HG03558 (cell line): ENCODE results near the gene CREB1.

Experiments
- ATAC-seq: cut with Tn5 transposase; IDR thresholded peaks from one replicate; pipeline ENCODE4 v1.9.1; 2021; ENCODE audit warnings: moderate number of reproducible peaks; ENCODE audit not compliant: unreplicated experiment; ENCODE audit errors: extremely low read depth

CREB1 gene

DNA sequence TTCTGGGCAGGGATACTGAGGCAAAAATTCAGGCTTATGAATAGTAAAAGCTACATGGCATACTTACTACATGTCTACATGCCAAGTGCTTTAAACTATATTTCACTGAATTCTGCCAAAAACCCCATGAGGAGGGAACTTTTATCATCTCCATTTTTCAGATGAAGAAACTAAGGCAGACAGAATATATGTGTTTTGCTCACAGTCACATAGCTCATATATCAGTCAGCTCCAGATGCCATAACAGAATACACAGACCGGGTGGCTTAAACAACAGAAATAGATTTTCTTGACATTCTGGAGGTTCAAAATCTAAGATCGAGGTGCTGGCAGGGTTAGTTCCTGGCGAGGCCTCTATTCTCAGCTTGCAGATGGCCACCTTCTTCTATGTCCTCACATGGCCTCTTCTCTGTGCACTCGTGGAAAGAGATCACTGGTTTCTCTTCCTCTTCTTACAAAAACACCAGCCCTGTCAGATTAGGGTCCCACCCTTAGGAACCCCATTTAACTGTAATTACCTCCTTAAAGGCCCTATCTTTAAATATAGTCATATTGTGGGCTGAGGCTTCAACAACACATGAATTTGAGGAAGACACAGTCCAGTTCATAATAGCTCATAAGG is 27.1 kb upstream of the CREB1 start:
- ATAC-seq = no peak

DNA sequence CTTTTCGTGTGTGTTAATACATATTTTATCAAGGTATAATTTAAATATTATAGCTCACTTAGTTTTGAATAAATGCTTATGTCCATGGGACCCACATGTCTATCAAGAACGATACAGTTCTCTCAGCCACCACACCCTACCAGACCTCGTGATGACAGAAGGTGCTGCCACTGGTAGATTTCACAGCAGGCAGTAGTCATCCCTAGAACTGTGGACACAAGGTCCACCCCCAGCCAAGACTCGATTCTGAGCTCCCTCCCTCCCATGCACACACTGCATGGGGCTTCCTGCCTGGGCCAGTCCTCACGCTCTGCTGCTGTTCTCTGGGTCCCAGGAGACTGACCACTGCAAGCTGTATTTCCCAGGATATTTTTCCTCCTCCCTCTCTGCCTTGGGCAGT is 26.5 kb upstream of the CREB1 start:
- peak; percentile 53 for ATAC-seq

DNA sequence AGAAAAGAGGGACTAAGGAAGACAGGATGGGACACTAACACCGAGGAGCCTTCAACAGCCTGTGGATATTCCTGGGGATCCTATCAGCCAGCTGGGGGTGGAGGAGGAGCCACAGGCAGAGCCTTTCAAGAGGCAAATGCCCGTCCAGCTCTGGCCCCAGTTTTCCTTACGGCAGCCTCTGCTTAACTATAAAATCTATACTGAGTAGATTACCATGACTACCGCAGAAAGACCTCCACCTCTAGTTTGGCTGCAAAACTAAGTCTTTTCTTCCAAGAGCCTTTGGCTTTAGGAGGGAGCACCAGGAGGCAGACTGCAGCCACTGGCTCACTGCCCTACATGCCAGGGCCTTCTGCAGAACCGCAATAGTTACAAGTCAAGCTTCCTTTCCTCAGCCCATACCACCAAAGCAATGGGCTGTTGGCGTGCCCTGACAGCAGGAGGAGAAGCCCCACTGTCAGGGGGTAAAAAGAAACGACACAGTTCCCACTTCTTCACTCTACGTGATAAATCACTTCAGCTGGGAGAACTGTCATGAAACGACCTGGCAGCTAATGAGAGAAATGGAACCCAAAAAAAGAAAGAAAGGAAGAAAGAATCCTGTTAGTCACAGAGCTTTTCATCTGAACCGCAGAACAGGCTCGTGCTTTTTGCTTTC is 25.1 kb upstream of the CREB1 start:
- no peak for ATAC-seq

DNA sequence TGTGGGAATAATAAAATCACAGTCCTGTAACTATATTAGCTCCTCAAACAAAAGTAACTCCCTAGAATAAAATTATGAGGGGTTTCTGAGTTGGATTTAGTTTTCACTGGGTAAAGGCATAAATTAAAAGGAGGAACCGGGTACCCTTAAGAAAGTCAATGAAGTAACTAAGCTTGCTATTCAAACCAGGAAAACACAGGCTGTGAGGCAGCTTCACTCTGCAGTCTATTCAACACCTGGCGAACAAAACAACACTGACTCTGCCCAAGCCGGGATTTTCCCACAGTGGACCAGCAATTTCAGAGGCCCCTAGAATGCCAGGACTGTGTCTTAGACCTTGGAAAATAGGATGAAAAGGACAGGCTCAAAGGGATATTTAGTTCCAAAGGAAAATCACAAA is 24.6 kb upstream of the CREB1 start:
- ATAC-seq = no peak

DNA sequence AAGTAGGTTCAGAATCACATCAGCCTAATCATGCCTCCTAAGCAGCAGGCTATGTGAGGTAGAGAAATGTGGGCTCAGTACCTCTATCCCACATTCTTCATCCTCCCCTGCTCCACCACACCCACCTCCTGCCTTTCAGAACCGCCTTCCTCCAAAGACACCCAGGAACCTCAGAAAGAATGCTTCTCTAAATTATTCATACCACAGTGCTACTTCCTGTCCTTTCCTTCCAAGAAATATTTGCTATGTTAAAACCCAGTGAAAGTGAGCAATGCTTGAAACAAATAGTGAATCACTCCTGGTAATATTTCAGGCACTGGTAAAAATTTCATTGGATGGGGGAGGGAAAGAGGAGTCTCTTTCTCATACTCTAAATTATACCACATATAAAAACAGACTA is 24.0 kb upstream of the CREB1 start:
- no peak for ATAC-seq

DNA sequence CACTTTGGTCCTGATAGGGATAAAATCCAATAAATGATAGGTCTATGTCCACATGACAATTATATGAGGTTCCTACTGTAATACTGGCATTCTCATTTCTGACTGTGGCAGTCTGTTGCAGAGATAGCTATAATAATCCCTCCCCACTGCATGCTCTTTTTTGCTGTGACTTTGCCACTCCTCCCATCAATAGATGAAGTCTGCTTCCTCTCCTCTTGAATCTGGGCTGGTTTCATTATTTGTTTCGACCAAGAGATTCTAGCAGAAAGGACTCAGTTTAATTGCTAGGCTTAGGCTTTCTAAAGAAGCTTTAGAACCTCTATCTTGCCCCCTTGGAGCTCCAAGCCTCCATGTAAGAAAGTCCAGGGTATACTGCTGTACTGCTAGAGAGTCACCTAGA is 23.3 kb upstream of the CREB1 start:
- ATAC-seq = no peak

DNA sequence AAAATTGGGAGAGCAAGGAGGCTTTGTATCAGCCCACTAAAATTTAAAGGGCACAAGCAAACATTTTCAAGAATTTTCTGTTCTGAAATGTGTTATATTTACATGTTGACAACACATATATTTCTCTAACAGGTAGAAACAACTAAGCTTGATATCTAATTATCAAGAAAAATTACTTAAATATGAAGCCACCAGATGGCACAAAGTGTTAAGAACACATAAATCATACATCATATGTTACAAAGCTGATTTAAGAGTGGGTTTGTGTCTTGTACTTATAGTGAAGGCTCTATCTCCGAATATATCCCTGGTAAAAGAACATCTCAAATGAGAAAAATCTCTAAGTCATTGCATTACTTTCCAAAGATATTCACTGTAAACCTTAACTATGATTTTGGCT is 19.6 kb upstream of the CREB1 start:
- no peak for ATAC-seq

DNA sequence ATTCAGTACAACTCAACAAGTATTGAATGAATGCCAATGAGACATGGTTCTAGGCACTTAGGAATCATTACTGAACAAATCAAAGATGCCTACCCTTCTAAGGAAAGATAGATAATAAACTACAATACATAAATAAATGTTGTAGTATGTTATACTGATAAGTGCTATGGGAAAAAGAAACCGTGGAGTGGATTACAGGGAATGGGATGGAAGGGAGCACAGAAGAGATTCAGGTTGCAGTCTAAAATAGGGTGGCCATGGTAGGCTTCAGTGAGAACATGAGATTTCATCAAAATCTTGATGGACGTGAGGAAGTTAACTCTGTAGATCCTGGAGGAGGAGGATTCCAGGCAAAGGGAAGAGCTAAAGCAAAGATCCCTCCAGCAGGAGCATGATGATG is 17.9 kb upstream of the CREB1 start:
- ATAC-seq = no peak

DNA sequence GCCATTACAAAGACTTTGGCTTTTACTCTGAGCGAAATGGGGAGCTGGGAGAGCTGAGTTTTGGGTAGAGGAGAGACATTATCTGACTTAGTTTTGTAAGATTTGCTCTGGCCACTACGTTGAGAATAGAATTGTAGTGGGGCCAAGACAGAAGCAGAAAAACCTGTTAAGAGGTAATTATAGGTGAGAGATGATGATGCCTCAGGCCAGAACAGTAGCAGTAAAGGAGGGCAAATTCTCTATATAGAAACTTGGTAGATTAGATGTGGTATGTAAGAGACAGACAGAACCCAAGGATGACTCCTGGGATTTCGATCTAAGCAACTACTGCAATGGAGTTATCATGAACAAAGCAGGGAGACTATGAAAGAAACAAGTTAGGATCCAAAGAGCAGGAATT is 17.4 kb upstream of the CREB1 start:
- ATAC-seq = no peak

DNA sequence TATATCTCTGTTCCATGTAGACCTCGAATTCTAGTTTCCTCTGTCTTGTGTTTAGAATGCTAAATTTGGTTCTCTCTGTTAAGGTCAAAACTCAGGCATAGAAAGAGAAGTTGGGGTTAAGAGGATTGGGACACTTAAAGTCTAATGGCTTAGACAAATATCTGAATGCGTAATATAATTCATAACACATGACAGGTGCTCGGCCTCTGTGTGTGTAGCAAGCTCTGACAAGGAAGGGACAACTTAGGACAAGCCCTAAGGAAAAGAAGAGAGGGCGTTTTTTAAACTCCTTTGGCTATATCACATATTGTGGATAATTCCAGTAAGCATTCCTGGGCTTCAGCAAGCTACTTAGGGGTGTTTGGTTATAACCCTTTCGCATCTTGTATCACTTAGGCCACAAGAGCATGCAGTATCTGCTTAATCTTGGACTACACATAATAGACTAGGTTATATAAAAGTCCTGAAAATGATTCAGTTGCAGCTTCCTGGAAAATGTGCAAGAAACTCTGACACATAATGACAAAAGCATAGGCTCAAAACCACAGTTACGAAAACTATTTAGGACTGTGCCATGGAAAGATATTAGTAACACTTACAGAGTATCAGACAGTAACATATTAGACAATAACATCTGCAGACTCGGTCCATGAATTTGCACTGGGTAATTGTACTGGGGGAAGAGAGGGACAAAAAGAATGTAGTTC is 16.1 kb upstream of the CREB1 start:
- ATAC-seq = no peak

DNA sequence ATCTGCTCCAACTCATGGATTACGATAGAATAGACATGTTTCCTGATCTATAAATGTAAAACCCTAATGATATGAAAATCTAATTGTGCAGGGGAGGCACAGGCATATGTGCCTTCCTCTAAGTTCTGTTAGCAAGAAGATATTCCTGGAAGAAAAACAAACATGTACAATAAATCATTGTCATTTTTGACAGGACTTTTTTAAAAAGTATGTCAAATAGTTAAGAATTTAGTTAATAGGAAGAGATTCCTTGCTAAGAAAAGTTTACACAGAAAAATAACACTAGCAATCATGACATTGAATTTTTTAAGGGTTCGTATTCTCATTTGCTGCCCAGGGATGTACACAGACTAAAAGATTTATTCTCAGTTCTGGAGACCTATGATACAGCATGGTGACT is 15.3 kb upstream of the CREB1 start:
- ATAC-seq = no peak

DNA sequence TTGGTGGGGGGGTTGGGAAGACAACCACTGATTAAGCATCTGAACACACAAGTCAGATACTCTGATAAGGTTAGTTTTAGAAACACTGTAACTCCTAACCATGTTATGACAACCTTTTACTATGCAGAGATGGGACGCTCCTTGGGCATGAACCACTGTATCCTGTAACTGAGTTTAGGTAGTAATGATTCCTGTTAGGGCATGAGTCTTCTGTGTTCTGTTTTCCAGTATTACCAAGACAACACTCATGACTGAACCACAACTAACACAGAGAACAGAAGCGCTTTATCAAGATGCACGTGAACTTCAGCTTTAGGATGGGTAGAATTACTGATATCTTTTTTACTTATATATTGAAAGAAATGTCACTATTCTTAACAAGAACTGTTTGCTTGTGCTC is 14.1 kb upstream of the CREB1 start:
- ATAC-seq = no peak

DNA sequence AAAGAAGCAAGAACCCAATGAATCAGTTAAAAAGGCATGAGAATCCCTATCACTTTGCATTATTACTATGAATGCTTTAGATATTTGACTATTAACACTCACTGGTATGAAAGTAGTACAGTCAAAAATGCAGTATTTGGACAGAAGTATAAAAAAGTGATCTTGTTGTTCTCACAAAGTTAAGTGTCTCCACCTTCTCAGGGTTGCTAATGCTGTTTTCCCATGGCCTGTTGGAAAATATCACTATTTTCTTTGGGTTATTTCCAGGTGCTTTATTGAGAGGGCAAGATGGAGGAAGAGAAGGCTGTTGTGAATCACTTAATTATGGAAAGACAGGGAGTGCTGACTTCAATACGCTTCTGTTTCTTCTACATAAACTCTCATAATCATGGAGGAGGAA is 13.6 kb upstream of the CREB1 start:
- ATAC-seq = no peak

DNA sequence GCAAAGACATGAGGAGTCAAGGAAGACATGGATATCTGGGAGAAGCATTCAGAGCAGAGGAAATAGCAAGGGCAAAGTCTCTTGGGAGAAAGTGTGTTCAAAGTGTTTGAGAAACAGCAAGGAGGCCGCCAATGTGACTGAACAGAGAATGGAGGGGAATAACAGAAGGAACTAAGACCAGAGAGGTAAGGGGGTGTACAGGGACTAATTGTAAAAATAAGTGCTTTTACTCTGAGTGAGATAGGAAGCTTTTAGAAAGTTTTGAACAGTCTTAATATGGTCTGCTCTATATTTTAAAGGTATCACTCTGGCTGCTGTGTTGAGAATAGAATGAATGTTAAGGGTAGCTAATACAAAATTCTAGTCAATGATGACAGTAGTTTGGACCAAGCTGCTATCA is 6.8 kb upstream of the CREB1 start:
- no peak for ATAC-seq

DNA sequence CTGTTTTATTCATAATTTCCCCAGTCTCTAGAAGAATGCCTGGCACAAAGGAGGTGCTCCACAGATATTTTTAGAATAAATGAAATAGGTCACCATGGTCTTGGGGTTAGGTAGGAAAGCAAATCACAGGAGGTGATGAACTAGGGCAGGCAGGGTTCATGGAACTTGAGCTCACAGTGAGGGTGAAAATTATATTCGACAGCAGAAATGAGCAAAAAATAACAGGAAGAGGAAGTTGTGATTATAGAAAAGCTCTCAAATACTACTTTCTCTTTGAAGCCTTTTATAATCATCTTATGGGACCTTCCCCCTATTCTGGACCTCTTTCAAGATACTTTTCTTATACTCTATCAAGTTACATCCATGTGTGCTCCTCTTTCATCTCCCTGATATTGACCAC is 4.5 kb upstream of the CREB1 start:
- no peak for ATAC-seq

DNA sequence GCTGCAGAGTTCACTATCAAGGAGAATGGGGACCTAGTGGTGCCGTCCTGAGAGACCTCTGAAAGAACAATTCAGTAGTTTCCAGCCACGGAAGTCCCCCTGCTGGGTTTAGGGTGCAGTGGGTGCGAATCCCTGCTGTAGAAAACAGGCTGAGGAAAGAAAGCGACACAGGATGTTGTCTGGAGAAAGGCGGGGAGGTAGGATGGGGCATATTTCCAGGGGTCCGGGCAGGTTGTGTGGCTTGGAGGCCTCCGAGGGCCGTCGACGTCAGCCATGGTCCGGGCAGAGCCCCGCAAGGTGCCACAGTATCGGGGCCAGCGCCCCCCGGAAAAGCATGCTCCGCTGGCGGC is 807 bp upstream of the CREB1 start:
- ATAC-seq = no peak

DNA sequence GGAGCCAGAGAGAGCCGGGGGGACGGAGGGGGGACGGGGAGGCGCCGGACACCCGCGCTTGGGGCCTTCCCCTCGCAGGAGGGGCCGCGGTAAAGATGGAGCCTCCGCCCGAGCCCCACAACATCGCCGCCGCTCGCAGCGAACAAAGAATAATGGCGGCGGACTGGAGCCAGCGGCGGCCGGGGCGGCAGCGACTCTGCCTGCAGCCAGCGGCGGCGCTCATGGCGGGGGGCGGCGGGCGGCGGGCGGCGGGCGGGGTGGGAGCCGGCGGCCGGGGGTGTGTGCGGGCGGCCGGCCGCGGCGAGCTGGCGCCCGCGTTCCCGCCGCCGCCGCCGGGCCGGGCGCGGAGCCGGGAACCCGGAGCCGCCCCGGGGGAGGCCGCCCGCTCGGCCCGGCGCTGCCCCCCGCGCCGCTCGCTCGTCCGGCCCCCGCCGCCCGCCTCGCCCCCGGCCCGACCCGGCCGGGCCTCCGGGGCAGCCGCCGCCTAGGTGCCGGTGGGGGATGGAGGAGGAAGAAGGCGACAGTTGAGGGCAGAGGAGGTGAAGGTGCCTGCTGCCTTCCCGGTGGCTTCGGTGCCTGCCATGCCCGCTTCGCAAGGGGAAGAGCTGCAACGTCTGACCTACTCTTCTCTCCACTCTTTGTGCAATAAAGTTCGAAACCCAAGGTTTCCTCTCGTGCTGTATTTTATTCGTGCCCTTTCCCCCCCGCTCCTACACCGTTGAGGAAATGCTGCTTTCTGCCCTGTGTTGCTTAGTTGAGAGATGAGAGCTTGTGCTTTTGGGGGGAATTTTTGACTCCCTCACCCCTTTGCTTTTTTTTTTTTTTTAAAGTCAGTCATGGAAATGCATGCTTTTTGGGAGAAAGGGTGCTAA is 634 bp downstream of the CREB1 start:
- ATAC-seq = no peak

DNA sequence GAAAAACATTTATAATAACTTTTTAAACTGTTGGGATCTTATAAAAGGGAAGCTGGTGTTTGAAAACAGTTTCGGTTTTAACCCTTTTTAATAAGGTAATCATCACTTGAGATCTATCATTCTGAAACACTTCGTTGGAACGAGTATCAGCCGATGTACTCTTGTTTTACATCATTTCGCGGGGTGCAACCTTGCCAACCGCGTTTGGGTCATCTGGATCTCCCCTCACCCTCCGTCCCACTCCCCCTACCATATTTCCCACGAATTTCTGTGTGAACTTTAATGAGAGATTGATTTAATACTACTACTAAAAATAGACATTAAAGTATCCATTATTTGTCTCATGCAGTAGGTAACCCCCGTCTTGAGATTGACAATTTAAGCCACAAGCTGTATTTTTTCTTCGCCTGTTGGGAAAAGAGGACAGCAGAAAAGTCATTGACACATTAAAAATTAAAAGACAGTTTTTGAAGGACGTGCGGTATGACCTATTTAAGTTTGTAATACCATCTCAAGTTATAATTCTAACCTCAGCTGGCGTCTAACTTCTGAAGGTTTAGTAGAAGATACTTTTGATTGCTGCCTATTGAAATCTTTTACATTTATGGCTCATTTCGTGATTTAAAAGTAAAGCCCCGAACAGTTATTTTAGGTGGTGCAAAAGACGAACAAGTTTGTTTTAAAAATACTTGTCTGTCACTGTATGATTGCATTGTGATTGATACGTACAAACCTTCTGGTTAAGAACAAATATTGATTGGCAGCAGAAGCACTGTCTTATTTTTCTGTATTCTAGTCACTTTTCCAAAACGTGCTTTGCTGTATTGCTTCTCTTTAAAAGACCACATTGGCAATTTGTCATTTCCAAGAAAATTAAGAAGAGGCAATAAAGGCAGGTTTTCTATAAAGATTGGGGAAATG is 1.5 kb downstream of the CREB1 start:
- ATAC-seq = no peak

DNA sequence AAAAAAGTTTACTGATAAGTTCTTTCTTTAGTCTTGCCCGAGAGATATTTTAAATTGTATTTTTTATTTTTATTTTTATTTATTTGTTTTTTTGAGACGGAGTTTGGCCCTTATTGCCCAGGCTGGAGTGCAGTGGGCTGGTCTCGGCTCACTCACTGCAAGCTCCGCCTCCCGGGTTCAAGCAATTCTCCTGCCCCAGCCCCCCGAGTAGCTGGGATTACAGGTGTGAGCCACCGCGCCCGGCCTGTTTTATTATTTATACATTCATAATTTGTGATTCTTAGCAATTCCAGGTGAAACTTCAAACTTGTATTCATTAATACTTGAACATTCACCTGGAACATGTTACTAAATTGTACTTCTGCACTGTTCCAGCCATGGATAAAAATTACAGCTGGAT is 2.9 kb downstream of the CREB1 start:
- no peak for ATAC-seq

DNA sequence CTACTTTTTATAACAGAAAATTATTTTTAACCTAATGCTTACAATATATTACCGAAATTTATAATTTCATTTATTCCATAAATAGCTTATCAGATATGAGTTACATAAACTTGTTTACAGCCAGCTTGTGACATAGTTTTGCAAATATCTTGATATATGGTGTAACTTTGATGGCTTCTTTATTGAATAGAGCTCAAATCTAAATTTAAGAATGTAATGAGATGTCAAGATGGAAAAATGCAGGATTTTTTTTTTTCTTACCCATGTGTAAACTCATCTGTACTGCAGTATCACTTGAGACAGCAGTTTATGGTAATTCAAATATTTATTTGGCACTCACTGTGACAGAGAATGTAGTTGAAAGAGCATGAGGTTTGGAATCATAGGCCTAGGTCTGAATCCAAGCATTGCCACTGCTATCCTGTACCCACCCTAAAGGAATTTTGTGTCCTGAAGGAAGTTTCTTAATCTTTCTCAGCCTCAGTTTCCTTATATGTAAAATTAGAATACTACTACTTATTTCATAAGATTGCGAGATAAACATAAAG is 3.8 kb downstream of the CREB1 start:
- ATAC-seq = no peak
